Stimulated activated CD4-positive, alpha-beta T cell treated with anti-CD3 and anti-CD28 coated beads, Interleukin-12 subunit alpha, Interleukin-12 subunit beta, amount 100 ng/mL, for 24 hours (primary cell): Measurements from ENCODE around the gene NME9.
"Not testable (repeated sequence)": the region's sequence is repeated elsewhere in the genome, so short reads cannot be mapped to it uniquely, and the experiment has no call there.

Experiments used
- DNase-seq, 2 experiments: peaks; one replicate each; pipeline ENCODE4 v3.0.0-alpha.2; 2020; ENCODE audit warnings: low read depth in 2 of 2

The NME9 gene

GRCh38 chr3:138329127-138329983 is at the start of gene NME9:
TSS of gene NME9 (minus strand) at chr3:138329851. CDS start at chr3:138329335, 516 bp downstream.
- peak; percentile 73 to 83 for DNase-seq

- DNase-seq, result no peak
These were observed 49.3 kb upstream of the NME9 start for GRCh38 chr3:138378990-138379389.

GRCh38 chr3:138378331-138378730 is 48.7 kb upstream of the NME9 start:
- DNase-seq, result no peak

GRCh38 chr3:138377804-138378203 is 48.2 kb upstream of the NME9 start:
- DNase-seq, result no peak

GRCh38 chr3:138377212-138377611 is 47.6 kb upstream of the NME9 start:
- DNase-seq, result not testable (repeated sequence)

- no peak for DNase-seq
These were observed 47.0 kb upstream of the NME9 start for GRCh38 chr3:138376663-138377062.

- DNase-seq, result no peak
These were observed 45.8 kb upstream of the NME9 start for GRCh38 chr3:138375447-138375846.

- DNase-seq, result no peak
These were observed 45.0 kb upstream of the NME9 start for GRCh38 chr3:138374573-138375134.

GRCh38 chr3:138373736-138374094 is 44.1 kb upstream of the NME9 start:
- DNase-seq, result no peak

GRCh38 chr3:138373087-138373735 is 43.6 kb upstream of the NME9 start:
- DNase-seq, result no peak

GRCh38 chr3:138371070-138371965 is 41.7 kb upstream of the NME9 start:
- DNase-seq, result no peak

- no peak for DNase-seq
These were observed 40.7 kb upstream of the NME9 start for GRCh38 chr3:138370321-138370720.

GRCh38 chr3:138369151-138369900 is 39.7 kb upstream of the NME9 start:
- DNase-seq, result no peak

GRCh38 chr3:138367911-138368310 is 38.3 kb upstream of the NME9 start:
- no peak for DNase-seq

GRCh38 chr3:138367326-138367850 is 37.7 kb upstream of the NME9 start:
- no peak for DNase-seq

- DNase-seq, result no peak
These were observed 36.5 kb upstream of the NME9 start for GRCh38 chr3:138366006-138366759.

- no peak for DNase-seq
These were observed 35.6 kb upstream of the NME9 start for GRCh38 chr3:138365253-138365555.

GRCh38 chr3:138364356-138365252 is 35.0 kb upstream of the NME9 start:
- DNase-seq, result no peak

GRCh38 chr3:138363322-138363721 is 33.7 kb upstream of the NME9 start:
- DNase-seq, result no peak
